PC-9 (cell line): ENCODE measurements around the gene SMARCA2. TPM values are rescaled to one million over a fixed set of nuclear protein-coding genes. Genes with fewer than 3 reads are reported as not detected.

ENCODE experiments used
- BruUV-seq: library from RNA; stranded (reverse); fragments of 400-500 nt; replicated peaks from 2 replicates; lab custom pipeline; 2021; lab: Mats Ljungman, UMichigan
- CTCF ChIA-PET: fragments of 300-600 bp; sonication (Branson Sonifier 250); formaldehyde crosslinking; loops from one replicate; lab custom pipeline; 2022; ENCODE audit warnings: antibody characterized with exemption; lab: Charles Lee
- POLR2A ChIA-PET: fragments of 300-600 bp; sonication (Branson Sonifier 250); formaldehyde crosslinking; loops from one replicate; lab custom pipeline; 2022; ENCODE audit warnings: antibody characterized with exemption; ENCODE audit not compliant: unreplicated experiment; lab: Charles Lee
- DNase-seq, 2 experiments: peaks; one replicate each; pipeline versions ENCODE4 v3.0.0 to v3.0.0-alpha.2; 2015 to 2022; ENCODE audit warnings: mixed read lengths in 1 of 2
- H2AFZ ChIP-seq: fragments of 200-600 bp; sonication (generic); 2 replicates; pipeline ENCODE4 v1.8.1; 2017; ENCODE audit warnings: antibody characterized with exemption
- H3F3A ChIP-seq: fragments of 200-600 bp; sonication (generic); 2 replicates; pipeline ENCODE4 v1.8.1; 2017; ENCODE audit warnings: antibody characterized with exemption, mild to moderate bottlenecking, low read depth; ENCODE audit not compliant: insufficient read depth
- H3K27ac ChIP-seq: fragments of 200-600 bp; sonication (generic); 2 replicates; pipeline ENCODE4 v1.6.1; 2016; ENCODE audit warnings: mixed run types
- H3K27me3 ChIP-seq: fragments of 200-600 bp; sonication (generic); 2 replicates; pipeline ENCODE4 v1.6.1; 2016; ENCODE audit warnings: low read depth, mixed run types; ENCODE audit not compliant: insufficient read depth
- H3K36me3 ChIP-seq: fragments of 200-600 bp; sonication (generic); 2 replicates; pipeline ENCODE4 v1.6.1; 2016; ENCODE audit warnings: low read depth, mixed run types
- H3K4me1 ChIP-seq: fragments of 200-600 bp; sonication (generic); replicated peaks from 2 replicates; pipeline ENCODE4 v1.6.1; 2016; ENCODE audit warnings: mixed run types; ENCODE audit not compliant: insufficient read depth
- H3K4me2 ChIP-seq: fragments of 200-600 bp; sonication (generic); 2 replicates; pipeline ENCODE4 v1.6.1; 2017; ENCODE audit warnings: mixed run types
- H3K4me3 ChIP-seq: fragments of 200-600 bp; sonication (generic); 2 replicates; pipeline ENCODE4 v1.6.1; 2016; ENCODE audit warnings: mixed run types
- H3K79me2 ChIP-seq: fragments of 200-600 bp; sonication (generic); 2 replicates; pipeline ENCODE4 v1.6.1; 2017; ENCODE audit warnings: low read depth, mixed run types
- H3K9me2 ChIP-seq: fragments of 200-600 bp; sonication (generic); 2 replicates; pipeline ENCODE4 v1.8.1; 2017; ENCODE audit warnings: mild to moderate bottlenecking; ENCODE audit not compliant: insufficient read depth
- H3K9me3 ChIP-seq: fragments of 200-600 bp; sonication (generic); 2 replicates; pipeline ENCODE4 v1.8.1; 2016; ENCODE audit warnings: low read depth; ENCODE audit not compliant: insufficient read depth
- H4K20me1 ChIP-seq: fragments of 200-600 bp; sonication (generic); 2 replicates; pipeline ENCODE4 v1.8.1; 2017; ENCODE audit not compliant: insufficient read depth
- EZH2 ChIP-seq: fragments of 200-600 bp; sonication (generic); IDR thresholded peaks from 2 replicates; pipeline ENCODE4 v1.8.0; 2017; ENCODE audit warnings: antibody characterized with exemption, low read depth
- intact Hi-C: fragments of 100-400 bp; cut with micrococcal nuclease; formaldehyde crosslinking; loops from one replicate; pipeline ENCODE4 v1.10.0; 2022; ENCODE audit not compliant: unreplicated experiment
- total RNA-seq: library from RNA; stranded (reverse); gene quantifications from 2 replicates; pipeline ENCODE4 v1.2.3, GENCODE V29; 2021
- TF ChIP-seq, protein P1 (sequence below): fragments of 200-600 bp; sonication (generic); conservative IDR thresholded peaks from 2 replicates; pipeline ENCODE4 v1.6.1; 2017; ENCODE audit warnings: mixed run types, antibody characterized with exemption, mild to moderate bottlenecking, moderate library complexity

The SMARCA2 gene
- total RNA-seq, 1 experiment from 2014 or later: 29.3 TPM

DNA sequence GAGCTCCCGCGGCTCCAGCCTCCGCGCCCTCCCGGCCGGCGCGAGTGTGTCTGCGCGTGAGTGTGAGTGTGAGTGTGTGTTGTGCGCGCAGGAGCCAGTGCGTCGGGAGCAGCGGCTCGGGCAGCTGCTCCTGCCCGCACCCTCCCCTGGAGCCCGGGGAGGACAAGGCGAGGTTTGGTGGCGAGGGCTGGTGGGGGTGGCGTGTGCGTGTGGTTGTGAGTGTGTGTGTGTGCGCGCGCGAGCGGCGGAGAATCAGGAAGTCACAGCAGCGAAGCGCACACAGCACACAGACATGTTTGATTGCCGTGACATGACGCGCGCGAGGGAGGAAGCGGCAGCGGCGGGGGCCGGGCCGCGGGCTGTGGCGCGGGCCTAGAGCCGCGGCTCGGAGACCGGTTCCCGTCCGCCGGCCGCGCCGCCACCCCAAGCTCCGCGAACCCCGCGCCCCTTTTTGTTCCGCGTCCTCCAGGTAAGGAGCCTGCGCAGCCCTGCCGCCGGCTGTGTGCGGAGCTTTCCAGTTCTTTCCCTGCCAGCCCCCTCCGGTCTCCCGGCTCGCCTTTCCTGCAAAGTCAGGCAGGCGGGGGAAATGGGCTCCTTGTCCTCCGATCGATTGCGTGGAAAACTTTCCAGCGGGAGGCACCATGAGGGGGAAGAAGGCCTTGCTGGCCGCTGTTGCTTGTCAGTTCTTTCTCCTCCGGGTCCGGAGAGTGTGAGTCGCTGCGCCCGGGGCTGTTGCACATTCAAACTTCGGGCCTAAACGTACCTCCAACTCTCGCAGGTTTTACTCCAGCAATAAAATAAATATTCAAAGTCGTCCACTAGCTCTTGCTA, 2.4 kb downstream of the SMARCA2 start:
- peak; percentile 26 to 35 for DNase-seq
- peaks cover 11% of the 10 kb centered on the region; the same call in 1 of the 2 replicates for H3F3A ChIP-seq
- peak overlapping the region; percentile 90 for H3K4me2 ChIP-seq
- H3K36me3 ChIP-seq: no peaks in the 10 kb centered on the region
- H3K4me3 ChIP-seq: peak overlapping the region; percentile 91
- H3K9me3 ChIP-seq: no peaks in the 10 kb centered on the region
- POLR2A ChIA-PET: no interaction called here
- H3K27me3 ChIP-seq: no peaks in the 10 kb centered on the region
- no peaks in the 10 kb centered on the region for H4K20me1 ChIP-seq
- no TSS peak for BruUV-seq
- H3K27ac ChIP-seq: no peak overlapping the region
- H3K4me1 ChIP-seq: peaks cover 18% of the 10 kb centered on the region
- TF ChIP-seq, protein P1, sequence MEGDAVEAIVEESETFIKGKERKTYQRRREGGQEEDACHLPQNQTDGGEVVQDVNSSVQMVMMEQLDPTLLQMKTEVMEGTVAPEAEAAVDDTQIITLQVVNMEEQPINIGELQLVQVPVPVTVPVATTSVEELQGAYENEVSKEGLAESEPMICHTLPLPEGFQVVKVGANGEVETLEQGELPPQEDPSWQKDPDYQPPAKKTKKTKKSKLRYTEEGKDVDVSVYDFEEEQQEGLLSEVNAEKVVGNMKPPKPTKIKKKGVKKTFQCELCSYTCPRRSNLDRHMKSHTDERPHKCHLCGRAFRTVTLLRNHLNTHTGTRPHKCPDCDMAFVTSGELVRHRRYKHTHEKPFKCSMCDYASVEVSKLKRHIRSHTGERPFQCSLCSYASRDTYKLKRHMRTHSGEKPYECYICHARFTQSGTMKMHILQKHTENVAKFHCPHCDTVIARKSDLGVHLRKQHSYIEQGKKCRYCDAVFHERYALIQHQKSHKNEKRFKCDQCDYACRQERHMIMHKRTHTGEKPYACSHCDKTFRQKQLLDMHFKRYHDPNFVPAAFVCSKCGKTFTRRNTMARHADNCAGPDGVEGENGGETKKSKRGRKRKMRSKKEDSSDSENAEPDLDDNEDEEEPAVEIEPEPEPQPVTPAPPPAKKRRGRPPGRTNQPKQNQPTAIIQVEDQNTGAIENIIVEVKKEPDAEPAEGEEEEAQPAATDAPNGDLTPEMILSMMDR: no peak
- no peak for TF ChIP-seq EZH2
- CTCF ChIA-PET: no interaction called here
- H2AFZ ChIP-seq: peak overlapping the region; percentile 85
- no peaks in the 10 kb centered on the region; the same call in 1 of the 2 replicates for H3K79me2 ChIP-seq
- no peaks in the 10 kb centered on the region for H3K9me2 ChIP-seq
- intact Hi-C loops: loop anchor here (5.0 kb wide), 1 partner anchor 825 kb away; the partner anchor contains the start of gene PUM3

DNA sequence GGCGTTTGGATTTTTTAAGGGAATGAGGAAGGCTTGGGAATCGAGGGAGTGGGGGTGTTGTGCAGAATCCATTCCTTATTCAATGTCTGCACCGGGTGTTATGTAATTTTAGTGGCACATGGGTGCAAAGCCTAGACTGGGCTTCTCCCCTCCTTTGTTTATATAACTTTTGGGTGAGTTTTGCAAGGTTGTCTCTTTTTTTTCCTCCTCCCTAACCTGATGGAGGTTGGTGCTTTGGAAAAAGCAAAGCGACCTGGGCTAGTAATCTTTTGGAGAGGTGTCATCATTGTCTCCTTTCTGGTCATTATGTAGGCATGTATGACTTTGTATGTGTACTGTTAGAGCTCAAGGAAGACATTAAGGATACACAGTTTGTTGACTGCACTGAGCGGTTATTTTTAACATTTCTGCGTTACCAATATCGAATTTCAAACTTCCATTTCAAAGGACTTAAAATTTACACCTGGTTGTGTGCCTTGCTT, 3.1 kb downstream of the SMARCA2 start:
- peak overlapping the region; percentile 90 for H3K4me2 ChIP-seq
- TSS peak; percentile 20 for BruUV-seq
- no peak for TF ChIP-seq EZH2
- TF ChIP-seq, protein P1: no peak
- intact Hi-C loops: loop anchor here (5.0 kb wide), 1 partner anchor 824 kb away; the partner anchor contains the start of gene PUM3
- POLR2A ChIA-PET: no interaction called here
- peaks cover 11% of the 10 kb centered on the region; the same call in 1 of the 2 replicates for H3F3A ChIP-seq
- H3K4me1 ChIP-seq: peaks cover 18% of the 10 kb centered on the region
- H3K4me3 ChIP-seq: peak overlapping the region; percentile 91
- H3K79me2 ChIP-seq: no peaks in the 10 kb centered on the region; the same call in 1 of the 2 replicates
- CTCF ChIA-PET: no interaction called here
- H3K9me3 ChIP-seq: no peaks in the 10 kb centered on the region
- no peaks in the 10 kb centered on the region for H3K36me3 ChIP-seq
- no peak for DNase-seq
- H3K27ac ChIP-seq: no peak overlapping the region
- no peaks in the 10 kb centered on the region for H3K27me3 ChIP-seq
- no peaks in the 10 kb centered on the region for H4K20me1 ChIP-seq
- peak overlapping the region; percentile 85 for H2AFZ ChIP-seq
- no peaks in the 10 kb centered on the region for H3K9me2 ChIP-seq

DNA sequence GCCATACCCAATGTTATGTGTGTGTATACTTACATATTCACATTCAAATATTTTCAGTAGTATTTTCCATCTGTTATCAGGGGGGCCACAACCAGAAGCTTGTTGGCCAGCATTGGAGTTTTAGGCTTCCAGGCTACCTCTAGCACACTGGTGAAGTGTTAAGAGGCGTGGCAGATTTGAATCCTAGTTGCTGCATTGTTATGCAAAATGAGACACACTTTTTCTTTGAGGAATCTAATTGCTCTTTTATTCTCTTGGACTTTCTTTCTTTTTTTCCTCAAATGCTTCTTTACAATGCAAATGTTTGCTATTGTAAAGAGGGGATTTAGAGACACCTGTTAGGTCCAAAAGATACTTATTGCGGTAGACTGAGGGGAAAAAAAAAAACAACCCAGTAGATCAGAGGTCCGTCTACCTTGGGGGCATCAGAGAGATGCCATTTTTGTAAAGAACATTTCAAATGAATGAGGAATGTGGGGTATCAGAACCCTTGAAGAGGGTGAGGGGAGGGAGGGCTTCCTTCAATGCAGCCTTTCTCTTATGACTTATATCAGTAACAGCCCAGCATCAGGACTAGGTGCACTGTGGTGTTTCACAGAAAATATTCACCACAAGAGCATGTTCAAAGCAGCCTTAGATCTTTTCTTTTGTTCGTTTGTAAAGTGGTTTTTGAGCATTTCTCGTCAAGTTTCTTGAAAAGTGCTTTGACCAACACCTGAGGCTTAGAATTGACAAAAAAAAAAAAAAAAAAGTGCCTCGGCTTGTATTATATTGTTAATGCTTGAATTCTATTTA, 3.8 kb downstream of the SMARCA2 start:
- H3K4me2 ChIP-seq: peak overlapping the region; percentile 90
- H3K27ac ChIP-seq: no peak overlapping the region
- no peaks in the 10 kb centered on the region for H3K27me3 ChIP-seq
- POLR2A ChIA-PET: no interaction called here
- no peaks in the 10 kb centered on the region for H4K20me1 ChIP-seq
- TF ChIP-seq, protein P1: no peak
- TF ChIP-seq EZH2: no peak
- CTCF ChIA-PET: no interaction called here
- H3K79me2 ChIP-seq: no peaks in the 10 kb centered on the region; the same call in 1 of the 2 replicates
- peaks cover 11% of the 10 kb centered on the region for H3K4me1 ChIP-seq
- DNase-seq: no peak
- H3K36me3 ChIP-seq: no peaks in the 10 kb centered on the region
- H3K9me2 ChIP-seq: no peaks in the 10 kb centered on the region
- no TSS peak for BruUV-seq
- H3K4me3 ChIP-seq: peak overlapping the region; percentile 91; the same call in 1 of the 2 replicates
- H3F3A ChIP-seq: peaks cover 11% of the 10 kb centered on the region; the same call in 1 of the 2 replicates
- H2AFZ ChIP-seq: peak overlapping the region; percentile 85; the same call in 1 of the 2 replicates
- intact Hi-C loops: loop anchor here (5.0 kb wide), 1 partner anchor 823 kb away; the partner anchor contains the start of gene PUM3
- no peaks in the 10 kb centered on the region for H3K9me3 ChIP-seq
